B cell (primary cell): ENCODE measurements around the gene RSBN1L. TPM values are rescaled to one million over a fixed set of nuclear protein-coding genes. Genes with fewer than 3 reads are reported as not detected.

Experiments
- ATAC-seq: fragments of 200-7000 bp; cut with Tn5 transposase; one replicate; pipeline ENCODE4 v1.10.0; 2021; ENCODE audit warnings: low read depth, mild to moderate bottlenecking, moderate number of reproducible peaks, moderate library complexity
- CTCF ChIA-PET: fragments of 350-600 bp; sonication (Branson Sonifier 250); formaldehyde crosslinking; loops from one replicate; lab custom pipeline; 2021; ENCODE audit warnings: antibody characterized with exemption, inconsistent platforms; lab: Charles Lee
- POLR2A ChIA-PET: fragments of 350-600 bp; sonication (Branson Sonifier 250); formaldehyde crosslinking; loops from one replicate; lab custom pipeline; 2021; ENCODE audit warnings: antibody characterized with exemption; lab: Charles Lee
- DNase-seq: peaks from one replicate; pipeline ENCODE4 v3.0.0; 2013
- H2AFZ ChIP-seq: 2 replicates; pipeline ENCODE4 v1.6.1; 2012; ENCODE audit warnings: mild to moderate bottlenecking, low read depth, low read length; ENCODE audit not compliant: insufficient read depth, poor library complexity, severe bottlenecking
- H3K27ac ChIP-seq, 2 donors: 1 replicate in 1 of 2; 2 replicates in 1 of 2; pipeline ENCODE4 v1.5.1; 2012 to 2013; ENCODE audit warnings: low read length in 2 of 2, mild to moderate bottlenecking in 2 of 2, moderate library complexity in 1 of 2
- H3K27me3 ChIP-seq, 4 experiments: fragments of 200-600 bp in 1 of 4; sonication (generic) in 1 of 4; replicated peaks in 1 of 4; 1 replicate in 2 of 4; 2 replicates in 2 of 4; pipeline versions ENCODE4 v1.6.1 to v1.7.0; 2013 to 2016; ENCODE audit warnings: low read length in 3 of 4, mild to moderate bottlenecking in 2 of 4, mixed read lengths in 1 of 4, moderate library complexity in 1 of 4; ENCODE audit not compliant: insufficient read depth in 4 of 4, control insufficient read depth in 3 of 4; ENCODE audit errors: control extremely low read depth in 1 of 4
- H3K36me3 ChIP-seq, 2 experiments: replicated peaks in 1 of 2; 1 replicate in 1 of 2; 2 replicates in 1 of 2; pipeline versions ENCODE4 v1.6.1 to v1.7.1; 2013; ENCODE audit warnings: low read length in 1 of 2; ENCODE audit not compliant: insufficient read depth in 2 of 2, control insufficient read depth in 1 of 2; ENCODE audit errors: control extremely low read depth in 1 of 2, extremely low read depth in 1 of 2
- H3K4me1 ChIP-seq, 2 donors: fragments of 200-600 bp in 1 of 2; sonication (generic) in 1 of 2; 1 replicate in 1 of 2; 2 replicates in 1 of 2; pipeline versions ENCODE4 v1.5.1 to v1.6.1; 2013 to 2017; ENCODE audit warnings: low read length in 2 of 2; ENCODE audit not compliant: control insufficient read depth in 2 of 2, insufficient read depth in 2 of 2
- H3K4me2 ChIP-seq: replicated peaks from 2 replicates; pipeline ENCODE3; 2012; ENCODE audit warnings: mild to moderate bottlenecking, low read depth, low read length; ENCODE audit not compliant: poor library complexity, severe bottlenecking
- H3K4me3 ChIP-seq, 5 experiments: fragments of 200-600 bp in 1 of 5; sonication (generic) in 1 of 5; 1 replicate in 3 of 5; 2 replicates in 2 of 5; pipeline versions ENCODE4 v1.5.1 to v1.7.0; 2011 to 2016; ENCODE audit warnings: low read length in 4 of 5, mild to moderate bottlenecking in 4 of 5, low read depth in 2 of 5, control low read depth in 1 of 5, moderate library complexity in 1 of 5; ENCODE audit not compliant: insufficient read depth in 1 of 5; ENCODE audit errors: control extremely low read depth in 1 of 5, extremely low read depth in 1 of 5
- H3K79me2 ChIP-seq: fragments of 200-600 bp; sonication (generic); one replicate; pipeline ENCODE4 v1.6.0; 2016; ENCODE audit warnings: low read length; ENCODE audit not compliant: control insufficient read depth, insufficient read depth
- H3K9ac ChIP-seq: fragments of 200-600 bp; sonication (generic); 2 replicates; pipeline ENCODE4 v1.6.1; 2017; ENCODE audit warnings: mild to moderate bottlenecking, low read length, moderate library complexity
- H3K9me3 ChIP-seq, 3 donors: one replicate each; pipeline versions ENCODE4 v1.6.1 to v1.7.1; 2013; ENCODE audit warnings: low read length in 2 of 3; ENCODE audit not compliant: control insufficient read depth in 2 of 3, insufficient read depth in 1 of 3; ENCODE audit errors: control extremely low read depth in 1 of 3
- H4K20me1 ChIP-seq: 2 replicates; pipeline ENCODE4 v1.6.0; 2012; ENCODE audit warnings: mild to moderate bottlenecking, low read length; ENCODE audit not compliant: insufficient read depth, control insufficient read depth, poor library complexity, severe bottlenecking
- H3K27ac Mint-ChIP-seq: one replicate; pipeline ENCODE4 v1.8.0; 2021; ENCODE audit warnings: mixed read lengths
- H3K27me3 Mint-ChIP-seq: one replicate; pipeline ENCODE4 v1.8.0; 2021; ENCODE audit warnings: mixed read lengths
- H3K4me1 Mint-ChIP-seq: one replicate; pipeline ENCODE4 v1.8.0; 2021; ENCODE audit warnings: mixed read lengths
- H3K4me3 Mint-ChIP-seq: one replicate; pipeline ENCODE4 v1.8.0; 2021; ENCODE audit warnings: mixed read lengths
- H3K9me3 Mint-ChIP-seq: one replicate; pipeline ENCODE4 v1.8.0; 2022; ENCODE audit warnings: mixed read lengths; ENCODE audit not compliant: insufficient read depth
- CTCF ChIP-seq: fragments of 200-600 bp; IDR thresholded peaks from one replicate; pipeline ENCODE4 v1.8.0; 2022; ENCODE audit warnings: antibody characterized with exemption, mild to moderate bottlenecking
- EZH2 ChIP-seq: IDR thresholded peaks from 2 replicates; pipeline ENCODE4 v1.6.1; 2012; ENCODE audit warnings: borderline replicate concordance, low read depth, mild to moderate bottlenecking, moderate library complexity, low read length; ENCODE audit not compliant: insufficient read depth, poor library complexity, severe bottlenecking
- WGBS: methylation state at CpG from one replicate; pipeline ENCODE4 v1.1.5; 2013; ENCODE audit warnings: missing lambda C conversion rate; ENCODE audit not compliant: insufficient coverage; 5-methylcytosine and 5-hydroxymethylcytosine counted together
- intact Hi-C: fragments of 100-400 bp; cut with micrococcal nuclease; formaldehyde crosslinking; loops from one replicate; pipeline ENCODE4 v1.10.0; 2022
- polyA plus RNA-seq: library from polyadenylated mRNA; depleted of rRNA; stranded (reverse); fragments of >200 nt; gene quantifications from 2 replicates; pipeline ENCODE4 v1.2.3, GENCODE V29; 2012
- total RNA-seq, 2 donors: library from RNA; stranded (reverse); fragments of 120-200 nt in 1 of 2; gene quantifications; 1 replicate in 1 of 2; 2 replicates in 1 of 2; pipeline versions ENCODE4 v1.2.3 to v1.2.4, GENCODE V29; 2013 to 2022

The RSBN1L gene
- total and polyA plus RNA-seq, 2 donors (not counting 1 experiment from before 2014, with no cell fraction given) = 17.0 to 47.0 TPM

GRCh38 chr7:77812290-77812685, 116.0 kb downstream of the RSBN1L start:
- peaks cover 14% of the 10 kb centered on the region for H4K20me1 ChIP-seq
- Mint-ChIP-seq H3K4me3 (no peak overlapping the region), H3K27ac (no peak overlapping the region), H3K27me3 (no peaks in the 10 kb centered on the region), H3K9me3 (peaks cover 11% of the 10 kb centered on the region), H3K4me1 (peaks cover 51% of the 10 kb centered on the region)
- ChIA-PET POLR2A (interaction anchor here (0.7 kb wide), 1 partner anchor 47 kb away, joined by 3 read pairs; no protein-coding TSS in a partner anchor), CTCF (interaction anchor here (0.6 to 1.4 kb wide), 3 partner anchors 12 to 55 kb away, joined by 3 read pairs; no protein-coding TSS in a partner anchor)
- H3K9me3 ChIP-seq = peaks cover 10 to 17% (median 15%) of the 10 kb centered on the region in 3 donors
- no peak overlapping the region for H3K4me2 ChIP-seq
- ATAC-seq (no peak), DNase-seq (no peak)
- H3K4me1 ChIP-seq = peaks cover 13 to 14% of the 10 kb centered on the region in 2 donors
- H3K4me3 ChIP-seq = no peak overlapping the region
- H2AFZ ChIP-seq = no peak overlapping the region
- H3K27ac ChIP-seq = no peak overlapping the region
- H3K79me2 ChIP-seq = peaks cover 99% of the 10 kb centered on the region
- no peak overlapping the region for H3K9ac ChIP-seq
- intact Hi-C loops = no loop called here
- WGBS = no CpG with 5 or more reads among the region's 1 CpG
- H3K27me3 ChIP-seq = no peaks in the 10 kb centered on the region
- H3K36me3 ChIP-seq = peaks cover 0 to 12% of the 10 kb centered on the region in 2 experiments
- TF ChIP-seq CTCF (no peak), EZH2 (no peak)

- intact Hi-C loops = loop anchor here (1.0 kb wide), 1 partner anchor 10 kb away; no protein-coding TSS in a partner anchor
- peak overlapping the region; percentile 64 for H3K27ac Mint-ChIP-seq
- no peak overlapping the region for H3K9ac ChIP-seq
- H3K4me2 ChIP-seq = peak overlapping the region; percentile 38
- no peaks in the 10 kb centered on the region for H3K27me3 Mint-ChIP-seq
- peaks cover 99% of the 10 kb centered on the region for H3K79me2 ChIP-seq
- peaks cover 14% of the 10 kb centered on the region for H4K20me1 ChIP-seq
- H3K4me3 Mint-ChIP-seq = peak overlapping the region; percentile 54
- peak overlapping the region in 1 of 2 donors; percentile 48 for H3K27ac ChIP-seq
- no peak for TF ChIP-seq EZH2
- TF ChIP-seq CTCF = no peak
- no peak overlapping the region for H3K4me3 ChIP-seq
- WGBS = 91% methylated on average over 2 of the region's 2 CpGs
- peaks cover 7 to 22% (median 17%) of the 10 kb centered on the region in 3 donors for H3K9me3 ChIP-seq
- DNase-seq (no peak), ATAC-seq (no peak)
- ChIA-PET CTCF (interaction anchor here (0.6 to 1.5 kb wide), 2 partner anchors 11 kb away, joined by 3 read pairs; no protein-coding TSS in a partner anchor), POLR2A (interaction anchor here (0.7 kb wide), 1 partner anchor 85 kb away, joined by 5 read pairs; no protein-coding TSS in a partner anchor)
- H3K27me3 ChIP-seq = no peaks in the 10 kb centered on the region
- peak overlapping the region; percentile 5 for H2AFZ ChIP-seq
- H3K4me1 Mint-ChIP-seq = peaks cover 52% of the 10 kb centered on the region
- H3K4me1 ChIP-seq = peaks cover 13 to 14% of the 10 kb centered on the region in 2 donors
- H3K9me3 Mint-ChIP-seq = peaks cover 6% of the 10 kb centered on the region
- peaks cover 0 to 19% of the 10 kb centered on the region in 2 experiments for H3K36me3 ChIP-seq
Measured at GRCh38 chr7:77813180-77813579, 116.9 kb downstream of the RSBN1L start.
